GM19372 (cell line): ENCODE data around the gene TMEM187.

Source experiments
- ATAC-seq: cut with Tn5 transposase; IDR thresholded peaks from one replicate; pipeline ENCODE4 v1.9.1; 2021; ENCODE audit warnings: mild to moderate bottlenecking, low read depth, moderate library complexity; ENCODE audit not compliant: unreplicated experiment

Gene TMEM187

DNA sequence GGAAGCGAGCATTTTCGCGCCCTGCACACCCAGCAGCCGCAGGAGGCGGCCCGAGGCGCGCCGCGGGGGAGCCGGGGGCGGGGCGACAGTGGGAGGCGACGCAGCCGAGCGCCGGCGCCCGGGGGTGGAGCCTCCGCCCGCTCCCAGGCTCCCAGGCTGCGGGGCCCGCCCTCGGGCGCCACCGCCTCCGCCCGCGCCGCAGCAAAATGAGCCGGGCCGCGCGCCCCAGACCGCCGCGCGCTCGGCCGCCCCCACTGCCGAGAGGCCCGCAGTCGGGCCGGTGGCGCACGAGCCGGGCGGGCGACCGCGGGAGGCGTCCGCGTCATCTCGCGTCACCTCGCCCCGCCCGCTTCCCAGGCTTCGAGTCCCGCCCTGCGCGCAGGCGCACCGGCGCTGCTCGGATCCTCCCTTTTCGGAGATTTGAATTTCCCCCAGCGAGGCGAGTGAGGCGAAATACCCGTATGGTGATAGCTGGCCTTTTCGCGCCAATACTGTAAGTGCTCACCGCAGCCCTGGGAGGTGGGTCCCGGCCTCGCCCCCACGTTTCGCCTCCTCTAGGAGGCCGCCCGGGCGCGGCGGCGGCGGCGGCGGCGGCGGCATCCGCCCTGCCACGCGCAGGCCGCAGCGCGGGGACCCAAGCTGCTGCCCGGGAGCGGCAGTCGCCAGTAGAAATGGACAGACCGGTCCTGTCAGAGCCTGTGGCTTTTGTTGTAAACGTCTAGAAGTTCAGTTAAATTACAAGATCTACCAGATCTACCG is at the start of gene TMEM187:
TSS of gene TMEM187 (plus strand) at position 387 of the 759 bp plus-strand sequence. CDS start 9,309 bp downstream, outside the sequence.
- peak; percentile 45 for ATAC-seq

DNA sequence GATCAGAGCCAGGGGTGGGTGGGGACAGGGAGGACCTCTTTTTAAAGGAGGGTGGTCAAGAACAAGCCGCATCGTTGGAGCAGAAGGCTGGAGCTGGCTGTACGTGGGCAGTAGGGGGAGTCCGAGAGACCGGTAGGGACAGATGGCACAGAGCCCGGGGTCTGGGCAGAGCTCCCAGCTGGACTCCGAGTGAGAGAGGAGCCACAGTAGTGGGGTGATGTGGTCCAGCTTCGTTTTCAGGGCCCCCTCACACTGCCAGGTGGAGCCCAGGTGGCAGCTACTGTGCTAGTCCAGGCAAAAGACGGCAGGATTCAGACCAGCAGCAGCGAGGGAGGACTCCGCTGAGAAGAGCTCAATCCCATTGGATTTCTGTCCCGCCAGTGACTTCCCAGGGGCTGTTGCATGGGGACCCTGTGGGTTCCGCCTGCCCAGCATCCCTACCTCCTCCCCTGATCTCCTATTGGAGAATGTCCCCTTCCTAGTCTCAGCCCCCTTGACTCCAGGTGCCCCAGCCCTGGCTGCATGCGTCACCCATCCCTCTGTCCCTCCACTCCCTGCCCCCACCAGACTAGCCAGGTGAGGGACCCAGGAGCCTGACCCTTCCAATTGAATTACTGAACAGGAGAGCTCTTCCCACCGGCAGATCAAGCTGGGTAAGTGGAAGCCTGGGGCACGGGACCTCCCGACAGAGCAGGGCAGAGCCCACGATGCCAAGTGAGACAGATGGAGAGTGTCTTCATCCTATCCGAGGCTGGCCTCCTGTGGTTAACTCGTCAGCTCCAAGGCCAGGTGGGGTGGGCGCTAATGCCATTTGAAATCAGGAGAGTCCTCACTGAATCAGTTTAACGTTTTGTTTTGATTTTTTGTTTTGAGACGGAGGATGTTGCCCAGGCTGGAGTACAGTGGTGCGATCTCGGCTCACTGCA is 49.4 kb upstream of the TMEM187 start:
- no peak for ATAC-seq

GRCh38 chrX:153924149-153924861 is 48.2 kb upstream of the TMEM187 start:
- no peak for ATAC-seq

DNA sequence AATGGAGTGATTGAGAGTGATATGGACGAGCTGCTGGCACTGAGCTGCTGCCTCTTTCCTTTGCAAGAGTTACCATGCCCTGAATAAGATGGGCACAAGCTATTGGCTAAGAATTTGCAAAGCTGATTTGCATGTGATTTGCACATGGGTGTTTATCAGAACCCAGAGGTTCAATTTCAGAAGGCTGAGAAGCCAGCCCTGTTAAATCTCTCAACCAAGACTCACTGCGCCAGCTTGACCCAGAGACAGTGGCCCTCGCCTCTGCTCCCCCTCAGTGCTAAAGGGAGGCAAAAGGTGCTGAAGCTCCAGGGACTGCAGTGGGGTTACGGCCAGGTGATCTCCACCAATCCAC is 47.2 kb upstream of the TMEM187 start:
- ATAC-seq: no peak

DNA sequence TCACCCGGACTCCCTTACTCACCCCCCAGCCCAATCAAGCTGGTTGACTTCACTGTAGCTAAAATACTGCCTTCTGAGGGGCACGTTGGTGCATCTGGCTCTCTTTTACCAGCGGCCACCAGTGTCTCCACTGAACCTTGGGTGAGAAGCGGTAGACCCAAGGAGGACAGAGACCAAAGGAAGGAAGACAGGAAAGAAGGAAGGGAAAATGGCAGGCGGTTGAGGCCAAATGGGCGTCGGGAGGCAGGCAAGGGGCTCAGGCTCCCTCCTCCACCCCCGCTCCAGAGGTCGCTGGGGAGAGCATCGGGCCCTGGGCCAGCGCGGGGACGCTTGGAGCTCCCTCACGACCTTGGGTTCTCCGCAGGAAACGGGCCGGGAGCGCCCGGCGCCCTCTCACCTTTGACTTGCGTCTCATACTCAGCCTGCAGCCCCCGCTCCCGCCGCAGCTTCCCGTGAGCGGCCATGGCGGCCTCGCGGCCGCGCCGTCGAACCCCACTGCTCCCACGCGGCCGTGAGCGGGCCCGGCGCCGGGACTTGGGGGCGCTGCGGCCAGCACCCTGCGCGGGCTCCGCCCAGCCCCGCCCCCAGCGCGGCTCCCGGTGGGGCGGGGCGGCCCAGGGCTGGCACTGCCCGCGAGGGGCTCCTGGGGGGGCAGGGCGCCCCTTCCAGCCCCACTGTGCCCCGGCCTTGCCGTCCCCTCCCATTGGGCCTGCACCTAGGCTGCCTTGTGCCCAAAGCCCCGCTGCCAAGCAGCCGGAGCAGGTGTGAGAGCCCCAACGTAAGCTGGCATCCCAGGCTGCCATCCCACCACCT is 46.6 kb upstream of the TMEM187 start, which contains the start of gene ARHGAP4:
TSS of gene ARHGAP4 (minus strand) at position 526 of the 813 bp plus-strand sequence. CDS start at position 464, 62 bp downstream.
- ATAC-seq: no peak

DNA sequence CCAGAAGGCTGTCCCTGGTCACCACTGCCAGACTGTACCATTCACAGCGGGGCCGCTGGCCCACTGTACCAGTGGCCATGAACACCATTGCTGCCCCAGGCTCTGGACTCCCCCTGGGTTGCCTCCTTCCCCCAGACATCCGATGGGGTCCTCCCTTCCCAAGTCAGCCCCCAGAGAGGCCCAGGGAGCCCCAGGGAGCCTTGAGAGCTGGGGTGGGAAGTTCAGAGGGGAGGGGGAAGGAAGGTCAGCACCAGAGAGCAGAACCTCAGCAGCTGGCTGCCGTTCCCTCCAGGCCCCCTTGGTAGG is 46.0 kb upstream of the TMEM187 start:
- peak; percentile 1 for ATAC-seq

- ATAC-seq: peak; percentile 30
These were observed 45.5 kb upstream of the TMEM187 start for GRCh38 chrX:153926858-153927671.

DNA sequence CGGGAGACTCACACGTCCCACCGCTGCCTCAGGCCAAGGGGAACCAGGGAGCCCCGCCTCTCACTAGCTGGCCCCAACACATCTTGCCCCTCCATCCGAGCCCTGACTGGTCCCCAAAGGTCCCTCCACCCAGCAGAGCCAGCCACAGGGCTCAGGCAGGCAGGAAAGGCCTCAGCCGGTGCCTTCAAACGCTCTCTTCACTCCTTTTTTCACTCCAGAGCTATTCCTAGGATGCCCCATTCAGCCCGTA is 45.0 kb upstream of the TMEM187 start:
- ATAC-seq: no peak

DNA sequence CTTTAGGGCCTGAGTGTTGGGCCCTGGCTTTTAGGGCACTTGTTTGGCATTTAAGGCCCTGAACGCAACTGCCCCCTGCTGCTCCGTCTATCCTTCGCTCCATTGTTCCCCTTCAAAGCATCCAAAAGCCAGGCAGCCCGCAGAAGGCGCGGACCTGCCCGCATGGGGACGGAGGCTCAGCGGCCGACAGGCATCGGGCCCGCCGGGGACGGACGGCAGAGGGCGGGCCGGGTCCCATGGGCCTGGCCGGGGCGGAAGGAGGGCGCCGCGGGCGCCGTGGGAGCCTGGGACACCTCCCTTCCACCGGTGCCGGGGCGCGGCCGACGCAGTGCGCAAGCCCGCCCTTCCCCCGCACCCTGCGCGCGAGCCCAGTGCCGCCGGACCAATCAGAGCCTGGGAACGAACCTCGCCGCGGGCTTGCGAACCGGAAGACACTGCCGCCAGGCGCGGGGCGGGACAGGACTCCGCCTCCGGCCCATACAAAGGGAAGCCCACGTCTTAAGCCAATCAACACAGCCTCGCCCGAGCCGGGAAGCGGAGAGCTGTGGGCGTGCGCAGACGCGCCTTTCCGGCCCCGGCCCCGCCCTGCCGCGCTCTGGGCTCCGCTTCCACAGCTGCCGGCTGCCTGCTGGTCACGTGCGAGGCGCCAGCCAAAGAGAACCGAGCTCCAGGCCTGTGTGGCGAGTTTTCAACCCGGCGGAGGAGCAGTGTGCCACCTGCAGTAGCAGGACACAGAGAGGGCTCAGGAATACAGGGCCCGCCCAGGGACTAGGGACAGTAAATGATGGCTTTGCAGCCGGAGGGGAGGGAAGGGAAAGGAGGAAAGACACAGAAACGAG is 44.4 kb upstream of the TMEM187 start:
- ATAC-seq: peak; percentile 74

GRCh38 chrX:153928846-153929245 is 43.7 kb upstream of the TMEM187 start:
- no peak for ATAC-seq

- no peak for ATAC-seq
These were observed 43.0 kb upstream of the TMEM187 start for GRCh38 chrX:153929576-153929975.

DNA sequence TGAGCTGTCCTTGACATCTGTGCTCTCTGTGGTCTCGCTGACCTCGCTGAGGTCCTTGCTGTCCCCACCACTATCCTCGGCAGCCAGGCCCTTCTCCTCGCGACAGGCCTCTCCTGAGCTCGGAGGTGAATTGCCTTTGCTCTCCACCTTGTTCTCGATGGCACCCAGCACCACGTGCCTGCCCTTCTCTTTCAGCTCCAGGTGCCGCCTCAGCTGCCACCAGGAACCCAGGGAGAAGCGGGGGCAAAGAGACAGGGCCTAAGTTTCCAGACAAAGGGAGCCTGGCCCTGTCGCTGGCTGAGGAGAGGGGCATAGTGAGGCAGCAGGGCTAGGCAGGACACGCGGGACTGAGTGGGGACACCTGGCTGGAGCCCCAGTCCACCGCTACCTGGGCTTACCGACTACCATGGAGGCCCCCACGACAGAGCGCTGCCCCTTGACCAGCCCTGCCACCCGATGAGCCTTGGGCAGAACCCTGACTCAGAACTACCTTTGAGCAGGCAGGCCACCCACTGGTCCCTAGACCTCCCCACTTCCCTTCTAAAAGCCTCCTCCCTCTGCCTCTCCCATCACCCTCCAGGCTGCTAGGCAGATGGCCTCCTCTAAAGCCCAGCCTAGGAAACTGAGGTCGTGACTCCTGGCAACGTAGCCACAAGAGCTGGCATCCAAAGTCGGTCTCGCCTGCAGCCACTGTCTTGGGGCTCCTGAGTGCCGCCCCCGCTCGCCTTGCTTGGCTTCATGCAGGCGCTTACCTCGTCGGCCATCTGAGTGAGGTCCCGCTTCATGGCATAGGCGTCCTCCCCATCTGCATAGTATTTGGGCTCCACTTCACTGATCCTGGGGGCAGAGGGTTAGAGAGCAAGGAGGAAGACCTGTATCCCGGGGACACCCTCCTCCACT is 42.3 kb upstream of the TMEM187 start:
- no peak for ATAC-seq

DNA sequence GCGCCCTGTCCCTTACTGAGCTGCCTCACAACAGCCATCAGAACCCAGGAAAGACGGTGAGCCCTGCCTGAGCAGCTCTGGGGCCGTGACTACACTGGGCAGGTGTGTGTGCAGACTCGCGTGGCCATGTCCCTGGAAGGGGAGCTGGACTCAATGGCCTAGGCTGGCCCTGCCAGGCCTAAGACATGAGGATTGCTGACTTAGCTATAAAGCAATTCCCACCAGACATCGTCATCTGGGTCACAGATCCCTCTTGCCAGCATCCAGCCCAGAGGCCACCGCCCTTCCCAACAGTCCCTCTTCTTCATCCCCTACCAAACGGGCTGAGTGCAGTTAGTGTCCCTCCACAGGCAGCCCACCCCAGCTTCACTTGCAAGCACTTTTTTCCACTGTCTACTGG is 41.4 kb upstream of the TMEM187 start:
- ATAC-seq: no peak

GRCh38 chrX:153931748-153932147 is 40.8 kb upstream of the TMEM187 start:
- ATAC-seq: no peak

DNA sequence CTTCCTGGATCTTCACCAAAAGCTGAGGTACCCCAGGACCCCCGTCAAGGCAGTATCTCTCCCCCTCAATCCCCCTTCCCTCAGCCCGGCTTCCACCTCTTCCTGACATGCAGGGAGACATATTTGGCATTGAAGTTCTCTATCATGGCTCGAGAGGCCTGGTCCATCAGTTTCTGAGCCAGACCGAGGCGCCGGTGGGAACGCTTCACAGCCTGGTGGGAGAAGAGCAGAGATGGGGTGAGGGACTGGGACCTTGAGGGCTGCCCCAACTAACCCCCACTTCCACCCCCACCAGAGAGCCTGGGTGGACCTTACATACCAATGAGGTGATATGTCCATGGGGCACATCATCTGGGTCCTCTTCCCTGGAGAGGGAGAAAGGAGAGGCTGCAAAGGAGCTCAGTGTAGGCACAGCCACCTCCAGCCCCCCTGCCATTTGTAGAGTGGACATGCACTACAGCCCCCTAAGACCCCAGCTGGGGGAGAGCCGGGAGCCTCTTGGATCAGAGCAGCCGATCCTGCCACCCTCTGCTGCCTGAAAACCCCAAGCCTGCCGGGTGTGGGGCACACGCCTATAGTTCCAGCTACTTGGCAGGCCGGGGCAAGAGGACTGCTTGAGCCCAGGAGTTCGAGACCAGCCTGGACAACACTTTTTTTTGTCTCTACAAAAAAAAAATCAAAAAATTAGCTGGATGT is 40.2 kb upstream of the TMEM187 start:
- no peak for ATAC-seq

DNA sequence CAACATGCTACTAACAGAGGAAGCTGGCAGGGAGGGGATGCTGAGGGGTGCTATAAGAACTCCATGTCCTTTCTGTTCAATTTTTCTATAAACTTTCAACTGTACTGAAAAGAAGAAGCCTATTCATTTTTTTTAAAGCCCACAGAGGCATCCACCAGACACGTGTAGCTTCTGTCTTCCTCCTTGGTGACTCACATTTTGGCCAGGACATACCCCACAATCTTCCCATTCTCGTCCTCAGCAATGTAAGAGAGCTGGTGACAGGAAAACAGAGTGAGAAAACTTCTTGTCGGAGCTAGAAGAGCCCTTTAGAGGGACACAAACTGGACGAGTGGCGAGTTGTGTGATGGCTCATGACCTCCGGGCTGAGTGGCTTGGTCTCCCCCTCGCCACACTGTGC is 38.8 kb upstream of the TMEM187 start:
- no peak for ATAC-seq

DNA sequence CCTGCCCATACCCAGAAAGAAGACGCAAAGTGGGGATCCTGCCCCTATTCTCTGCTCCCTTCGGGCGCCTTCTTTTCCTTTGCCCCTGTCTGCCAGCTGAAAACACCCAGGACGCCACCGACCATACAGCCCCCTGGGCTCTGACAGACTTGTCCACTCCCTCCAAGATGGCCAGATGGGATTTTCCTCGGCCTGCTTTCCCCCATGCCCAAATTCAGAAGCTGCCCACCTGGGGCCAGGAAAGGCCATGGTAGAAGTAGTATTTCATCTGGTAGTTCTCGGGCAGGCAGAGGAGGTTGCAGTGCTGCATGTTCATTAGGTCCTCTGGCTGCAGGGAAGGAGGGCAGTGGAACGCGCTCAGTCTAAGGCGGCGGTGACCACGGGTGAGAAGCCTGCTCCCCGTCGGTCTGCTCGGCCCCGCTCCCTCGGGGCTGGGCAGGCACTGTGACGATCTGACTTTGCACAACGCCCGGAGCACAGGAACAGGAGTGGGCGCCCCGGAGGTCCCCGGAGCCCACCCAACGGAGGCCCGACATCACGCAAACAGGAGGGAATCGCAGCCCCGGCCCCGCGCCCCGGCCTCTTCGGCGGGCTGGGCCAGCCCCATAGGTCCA is 38.3 kb upstream of the TMEM187 start:
- ATAC-seq: no peak
